NCI-H1694 treated with DMSO at 0.1 percent for 48 hours (cell line): ENCODE data around the gene PLCB2.

Source experiments
- DNase-seq: peaks from one replicate; lab custom pipeline; 2025; lab: John Stamatoyannopoulos, UW

The PLCB2 gene

DNA sequence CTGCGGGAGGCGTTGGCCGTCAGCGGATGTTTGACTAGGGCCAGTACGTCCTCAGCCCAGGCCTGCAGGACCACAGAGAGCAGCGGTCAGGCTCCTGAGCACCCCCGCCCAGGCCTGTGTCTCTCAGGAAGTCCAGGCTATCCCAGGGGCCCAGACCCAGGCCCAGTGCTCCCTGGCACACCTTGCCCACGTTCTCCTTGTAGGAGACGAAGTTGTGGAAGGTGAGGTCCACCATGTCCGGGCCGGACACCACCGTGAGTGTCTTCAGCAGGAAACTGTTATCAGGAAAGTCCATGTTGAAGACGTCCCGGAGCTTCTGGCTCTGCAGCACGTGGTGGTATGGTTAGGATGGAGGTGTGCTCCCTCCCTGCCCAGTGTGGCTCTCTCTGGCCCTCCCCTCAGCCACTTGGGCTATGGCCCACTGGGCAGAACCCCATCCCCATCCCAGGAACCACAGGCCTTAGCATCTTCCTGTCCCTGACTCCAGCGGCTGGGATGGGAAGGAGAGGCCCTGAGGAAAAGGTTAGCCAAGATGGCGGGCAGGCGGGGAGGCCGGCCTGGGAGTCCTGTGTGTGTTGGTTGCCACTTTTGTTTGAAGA is 5.3 kb downstream of the PLCB2 start:
- no peak for DNase-seq

DNA sequence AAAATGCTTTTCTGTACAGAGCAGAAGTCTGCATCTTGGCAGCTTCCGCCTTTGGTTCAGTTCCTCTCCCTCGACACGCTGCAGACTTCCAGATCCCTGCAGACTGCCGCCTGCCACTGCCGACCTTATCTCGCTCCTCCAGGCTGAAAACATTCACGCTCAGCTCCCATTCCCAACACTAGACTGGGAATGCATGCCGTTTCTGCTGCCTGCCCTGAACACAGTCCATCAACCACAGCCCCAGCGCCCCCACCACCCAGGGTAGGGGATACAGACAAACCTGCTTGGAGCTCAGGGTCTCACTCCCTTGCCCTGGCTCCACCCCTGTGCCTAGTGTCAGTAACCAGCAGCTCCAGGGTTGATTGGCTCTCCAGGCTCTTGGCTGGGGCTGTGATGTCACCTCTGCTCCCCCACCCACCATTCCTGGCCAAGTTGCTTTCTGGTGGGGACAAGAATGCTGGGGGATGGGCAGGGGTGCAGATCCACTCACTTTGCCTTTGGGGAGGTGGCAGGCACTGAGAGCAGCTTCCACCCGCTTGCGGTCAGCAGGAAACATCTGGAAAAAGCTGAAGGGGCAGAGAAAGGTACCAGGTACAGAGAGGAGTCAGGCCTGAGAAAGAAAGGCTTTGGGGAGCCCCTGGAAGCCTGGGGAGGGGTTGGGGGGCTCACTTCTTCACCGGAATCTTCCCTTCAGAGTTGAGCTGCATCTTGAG is 6.1 kb downstream of the PLCB2 start:
- DNase-seq = no peak

DNA sequence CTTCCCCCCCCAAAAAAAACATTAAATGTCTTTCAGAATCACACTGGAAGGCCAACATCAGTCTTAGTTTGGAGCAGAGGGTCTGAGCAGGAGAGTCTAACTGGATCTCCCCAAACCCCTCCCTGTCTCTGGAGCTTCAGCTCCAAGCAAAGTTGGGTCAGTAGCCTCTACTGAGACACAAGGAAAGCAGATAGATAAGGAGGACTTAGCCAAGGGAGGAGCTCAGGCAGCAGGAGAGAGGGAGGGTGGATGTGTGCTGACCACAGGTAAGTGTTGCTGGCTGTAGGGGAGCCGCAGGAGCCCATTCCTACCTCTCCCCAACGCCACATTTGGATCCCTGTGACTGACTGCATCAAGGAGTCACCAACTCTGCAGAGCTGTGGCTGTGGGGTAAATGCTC is 7.0 kb downstream of the PLCB2 start:
- no peak for DNase-seq

DNA sequence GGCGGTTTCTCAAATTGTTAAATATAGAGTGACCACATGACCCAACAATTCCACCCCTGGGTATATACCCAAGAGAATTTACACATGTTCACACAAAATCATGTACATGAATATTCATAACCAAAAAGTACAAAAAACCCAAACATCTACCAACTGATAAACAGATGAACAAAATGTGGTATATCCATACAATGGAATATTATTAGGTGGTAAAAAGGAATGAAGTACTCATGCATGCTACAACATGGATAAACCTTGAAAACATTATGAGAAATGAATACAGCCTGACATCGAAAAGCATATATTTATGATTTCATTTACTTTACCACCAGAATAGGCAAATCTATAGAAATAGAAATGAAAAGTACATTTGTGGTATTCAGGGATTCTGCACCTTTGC is 7.4 kb downstream of the PLCB2 start:
- DNase-seq = no peak

DNA sequence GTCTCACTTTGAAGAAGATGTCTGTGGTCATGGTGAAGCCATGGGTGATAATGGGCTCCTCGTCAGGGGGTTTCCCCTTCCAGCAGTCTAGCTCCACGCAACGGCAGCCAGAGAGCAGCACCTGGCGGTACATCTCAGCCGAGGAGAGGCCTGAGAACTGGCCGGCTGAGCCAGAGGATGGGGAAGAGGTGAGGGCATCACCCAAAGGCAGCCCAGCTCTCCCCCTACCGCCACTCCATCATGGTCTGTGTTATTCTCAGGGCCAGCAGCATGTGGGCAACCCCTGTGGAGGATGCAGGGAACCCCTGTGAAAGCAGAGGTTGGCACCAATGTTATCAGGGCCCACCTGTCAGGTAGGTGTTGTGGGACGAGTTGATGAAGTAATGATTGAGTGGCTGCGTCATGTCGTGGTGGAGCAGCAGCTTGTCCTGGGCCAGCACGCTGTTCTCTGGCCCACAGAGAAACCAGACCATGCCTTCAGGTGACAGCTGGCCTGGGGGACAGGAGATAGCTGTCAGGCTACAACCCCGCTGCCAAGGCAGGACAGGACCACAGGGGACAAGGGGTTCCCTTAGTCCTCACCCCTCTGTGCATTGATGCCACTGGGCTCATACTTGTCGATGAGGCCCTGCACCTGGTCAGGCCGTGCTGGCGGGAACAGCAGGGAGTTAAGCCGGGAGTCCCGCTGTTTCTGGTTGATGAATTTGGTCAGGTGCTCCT is 9.4 kb downstream of the PLCB2 start:
- no peak for DNase-seq

DNA sequence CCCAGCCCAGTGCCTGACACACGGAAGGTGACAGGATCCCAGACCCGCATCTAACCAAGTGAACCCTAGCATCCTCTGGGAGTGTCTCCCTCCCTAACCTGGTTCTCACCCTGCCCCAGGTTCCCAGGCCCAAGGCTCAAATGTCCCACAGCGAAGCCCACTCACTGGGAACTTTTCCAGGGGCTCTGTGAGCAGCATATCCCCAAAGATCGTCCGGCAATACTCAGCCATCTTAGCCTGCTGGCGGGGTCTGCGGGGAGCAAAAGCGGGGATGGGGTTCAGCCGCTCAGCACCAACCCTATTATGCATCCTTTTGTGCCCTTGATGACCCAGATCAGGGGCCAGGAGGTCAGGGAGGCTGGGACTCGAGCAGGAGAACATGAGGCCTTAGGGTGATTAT is 10.4 kb downstream of the PLCB2 start:
- no peak for DNase-seq

DNA sequence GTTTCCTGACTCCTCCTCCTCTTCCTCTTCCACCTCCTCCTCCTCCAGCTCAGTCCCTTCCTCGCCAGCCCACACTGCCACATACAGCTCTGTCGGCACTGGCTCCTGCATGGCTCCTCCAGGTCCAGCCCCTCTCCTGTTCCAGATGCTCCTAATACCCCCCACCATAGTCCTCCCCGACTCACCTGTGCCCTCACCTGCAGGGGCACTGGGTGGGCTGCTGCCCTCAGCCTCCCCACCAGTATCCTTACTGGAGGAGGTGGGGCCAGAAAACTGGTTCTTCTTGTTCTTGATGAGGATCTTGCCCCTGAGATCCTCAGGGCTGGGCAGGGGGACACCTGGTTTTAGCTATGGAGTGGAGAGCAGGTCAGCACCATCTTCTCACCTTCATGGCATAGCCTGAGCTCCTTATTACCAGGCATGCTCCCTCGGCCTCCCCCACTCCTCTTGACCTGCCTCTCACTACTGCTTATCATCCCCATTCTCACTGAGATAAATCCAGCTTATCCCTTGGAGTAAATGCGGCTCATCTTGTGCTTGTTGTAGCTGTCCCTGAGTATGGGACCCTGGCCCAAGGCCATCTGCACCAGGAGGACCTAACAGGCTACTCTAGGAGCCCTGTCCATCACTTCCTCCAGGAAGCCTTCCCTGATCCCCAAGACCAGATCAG is 11.0 kb downstream of the PLCB2 start:
- no peak for DNase-seq

DNA sequence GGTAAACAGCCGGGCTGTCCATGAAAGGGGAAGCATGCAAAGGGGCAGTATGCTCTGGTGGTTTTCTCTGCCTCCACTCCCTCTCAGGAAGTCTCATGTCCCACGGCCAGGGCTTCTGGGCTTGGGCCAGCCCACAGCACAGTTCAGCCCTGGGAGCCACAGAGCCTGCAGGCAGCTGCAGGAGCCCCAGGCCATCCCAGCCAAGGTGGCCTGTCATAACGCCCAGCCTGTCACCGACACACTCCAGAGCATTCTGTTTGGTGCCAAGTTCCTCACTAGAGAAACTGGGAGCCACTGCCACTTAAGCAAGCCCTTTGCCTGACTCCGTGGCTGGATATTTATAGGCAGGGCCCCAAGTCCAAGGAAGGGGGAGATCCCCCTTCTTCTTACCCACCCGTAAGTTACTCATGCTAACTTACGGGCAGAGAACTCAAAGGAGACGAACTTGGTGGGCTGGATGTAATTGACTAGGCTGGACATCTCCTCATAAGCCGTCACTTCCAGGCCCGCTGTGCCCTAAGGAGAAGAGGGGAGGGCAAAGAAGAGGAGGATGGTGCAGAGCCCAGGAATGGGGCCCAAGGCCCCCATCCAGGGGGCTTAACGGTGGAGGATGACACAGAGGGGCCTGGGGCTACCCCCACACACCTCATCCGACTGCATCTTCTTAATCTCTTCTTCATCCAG is 11.7 kb downstream of the PLCB2 start:
- DNase-seq = no peak

DNA sequence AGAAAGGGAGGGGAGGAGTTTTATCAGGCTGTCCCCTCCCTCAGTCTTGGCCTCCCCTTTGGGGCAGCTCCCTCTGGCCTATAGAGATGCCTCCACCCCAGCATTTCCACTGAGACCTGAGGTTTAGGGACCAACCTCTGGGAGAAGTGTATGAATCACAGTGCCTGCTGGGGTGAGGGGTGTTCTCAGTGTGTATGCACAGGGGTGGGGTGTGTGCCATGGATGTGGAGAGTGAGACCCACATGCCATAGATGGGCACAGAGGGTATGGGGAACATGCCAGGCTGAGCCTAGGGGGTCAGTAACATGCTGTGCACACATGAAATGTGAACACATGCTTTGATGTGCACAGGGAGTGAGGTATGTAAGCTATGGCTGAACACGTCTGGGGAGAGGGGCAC is 12.4 kb downstream of the PLCB2 start:
- no peak for DNase-seq

DNA sequence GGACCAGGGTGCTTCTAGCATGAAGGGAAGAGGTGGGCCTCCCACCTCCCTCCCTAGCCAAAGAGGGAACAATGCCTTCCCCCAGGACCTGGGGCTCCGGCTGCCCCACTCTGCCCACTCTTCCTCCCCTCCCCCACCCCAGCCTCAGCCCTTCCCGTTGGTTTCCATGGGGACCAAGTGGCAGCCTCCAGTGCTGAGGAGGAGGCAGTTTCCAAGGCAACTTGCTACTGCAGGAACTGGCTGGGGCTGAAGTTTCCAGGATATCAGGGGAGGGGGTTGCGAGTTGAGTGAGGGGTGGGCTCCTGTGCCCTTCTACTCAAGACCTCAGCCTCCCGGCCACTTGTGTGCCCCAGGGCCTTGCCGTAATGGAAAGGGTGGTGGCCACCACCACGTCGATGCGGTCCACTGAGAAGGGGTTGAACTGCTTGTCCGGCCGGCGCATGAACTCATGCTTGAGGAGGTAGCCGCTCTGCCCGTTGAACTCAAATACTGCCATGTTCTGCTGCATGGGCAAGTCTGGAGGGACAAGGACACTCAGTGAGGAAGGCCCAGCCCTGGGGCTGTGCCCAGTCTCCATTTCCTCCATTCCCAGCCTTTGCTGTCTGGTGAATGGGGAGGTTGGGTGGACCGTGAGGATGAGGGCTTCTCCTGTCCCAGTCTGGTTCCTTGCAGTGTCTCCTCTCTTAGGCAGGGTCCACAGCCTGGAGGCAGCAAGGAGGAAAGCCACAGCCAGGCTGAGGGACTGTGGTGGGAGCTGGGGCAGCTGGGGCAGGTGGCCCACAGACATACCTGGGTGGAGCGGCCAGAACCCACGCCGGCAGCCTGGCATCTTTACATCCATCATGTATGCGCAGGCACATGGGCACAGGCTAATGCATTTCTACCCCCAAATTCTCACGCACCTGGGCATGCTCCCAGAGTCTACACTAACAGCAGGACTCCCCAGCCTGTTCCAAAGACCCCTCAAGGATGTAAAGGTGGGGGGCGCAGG is 13.5 kb downstream of the PLCB2 start:
- DNase-seq = no peak

DNA sequence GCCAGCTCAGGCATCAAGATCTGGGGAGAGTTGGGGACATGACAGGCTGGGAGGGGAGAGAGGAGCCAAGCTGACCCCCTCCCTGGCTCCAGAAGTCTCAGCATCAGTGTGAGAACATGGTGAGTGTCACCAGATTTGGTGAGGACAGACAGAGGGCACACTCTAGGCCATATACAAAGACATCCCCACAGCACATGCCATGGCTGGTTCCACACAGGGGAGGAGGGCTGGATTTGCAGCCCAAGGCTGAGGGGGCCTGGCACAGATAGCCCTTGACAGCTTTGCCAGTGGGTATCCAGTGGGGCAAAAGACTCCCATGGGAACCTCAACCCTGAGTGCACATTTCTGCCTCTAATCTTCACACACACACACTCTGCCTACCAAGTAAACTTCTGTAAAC is 14.7 kb downstream of the PLCB2 start:
- no peak for DNase-seq

DNA sequence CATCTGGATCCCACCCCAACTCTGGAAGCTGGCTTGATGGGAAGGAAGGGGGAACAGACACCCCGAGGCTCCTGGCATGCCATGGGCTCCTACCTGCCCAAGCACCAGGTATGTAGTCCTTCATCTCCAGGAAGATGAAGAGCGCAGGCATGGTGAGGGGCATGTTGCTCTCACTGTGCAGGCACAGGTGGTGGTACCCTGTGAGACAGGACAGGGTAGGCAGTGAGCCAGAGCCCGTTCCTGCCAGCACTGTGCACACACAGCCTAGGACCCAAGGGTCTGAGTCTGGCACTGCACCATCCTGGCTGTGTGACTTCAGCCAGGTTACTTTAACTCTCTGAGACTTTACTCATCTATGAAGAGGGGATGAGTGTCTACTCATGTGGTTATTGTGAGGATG is 15.5 kb downstream of the PLCB2 start:
- no peak for DNase-seq

DNA sequence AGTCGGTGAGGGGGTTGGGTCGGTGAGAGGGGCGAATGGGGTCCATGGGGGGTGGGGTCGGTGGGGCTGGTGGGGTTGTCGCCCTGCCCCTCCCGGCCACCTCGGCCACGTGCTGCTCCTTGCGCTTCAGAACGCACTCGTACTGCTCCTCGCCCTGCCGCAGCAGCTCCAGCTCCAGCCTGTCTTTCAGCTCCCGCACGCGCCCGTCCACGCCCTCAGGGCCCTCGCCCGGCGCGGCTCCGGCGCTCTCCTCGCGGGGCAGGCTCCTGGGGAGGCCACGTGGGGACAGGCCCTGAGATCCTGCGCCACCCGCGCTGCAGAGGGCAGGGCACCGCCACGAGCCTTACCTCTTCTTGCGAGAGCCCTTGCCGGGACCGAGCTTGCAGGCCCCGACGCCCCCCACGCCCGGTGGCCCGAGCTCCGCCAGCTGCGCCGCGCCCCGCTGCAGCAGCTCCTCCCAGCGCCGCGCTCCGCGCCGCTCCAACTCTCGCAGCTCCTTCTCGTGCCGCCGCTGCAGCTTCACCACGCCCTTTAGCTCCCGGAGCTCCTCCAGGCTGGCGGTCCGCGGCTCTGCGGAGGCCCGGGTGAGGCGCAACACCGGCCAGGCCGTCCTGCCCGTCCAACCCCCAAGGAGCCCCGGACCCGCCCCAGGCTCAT is 16.7 kb downstream of the PLCB2 start:
- DNase-seq = no peak

DNA sequence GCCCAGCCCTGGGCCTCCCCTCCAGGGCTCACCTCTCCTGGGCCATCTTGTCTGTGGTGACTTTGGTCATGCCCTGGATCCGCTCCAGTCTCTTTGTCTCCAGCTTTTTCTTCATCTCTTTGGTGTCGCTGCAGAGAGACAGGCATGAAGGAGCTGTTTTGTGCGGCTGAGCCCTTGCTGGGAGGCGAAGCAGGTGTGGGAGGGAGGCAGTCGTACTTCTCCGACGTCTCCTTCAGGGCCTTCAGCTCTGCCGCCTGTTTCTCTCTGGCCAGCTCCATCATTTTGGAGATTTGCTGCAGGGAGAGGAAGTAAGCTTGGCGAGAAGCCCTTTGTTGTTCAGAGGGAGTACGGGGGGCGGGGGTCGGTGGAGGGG is 17.2 kb downstream of the PLCB2 start:
- DNase-seq = no peak

DNA sequence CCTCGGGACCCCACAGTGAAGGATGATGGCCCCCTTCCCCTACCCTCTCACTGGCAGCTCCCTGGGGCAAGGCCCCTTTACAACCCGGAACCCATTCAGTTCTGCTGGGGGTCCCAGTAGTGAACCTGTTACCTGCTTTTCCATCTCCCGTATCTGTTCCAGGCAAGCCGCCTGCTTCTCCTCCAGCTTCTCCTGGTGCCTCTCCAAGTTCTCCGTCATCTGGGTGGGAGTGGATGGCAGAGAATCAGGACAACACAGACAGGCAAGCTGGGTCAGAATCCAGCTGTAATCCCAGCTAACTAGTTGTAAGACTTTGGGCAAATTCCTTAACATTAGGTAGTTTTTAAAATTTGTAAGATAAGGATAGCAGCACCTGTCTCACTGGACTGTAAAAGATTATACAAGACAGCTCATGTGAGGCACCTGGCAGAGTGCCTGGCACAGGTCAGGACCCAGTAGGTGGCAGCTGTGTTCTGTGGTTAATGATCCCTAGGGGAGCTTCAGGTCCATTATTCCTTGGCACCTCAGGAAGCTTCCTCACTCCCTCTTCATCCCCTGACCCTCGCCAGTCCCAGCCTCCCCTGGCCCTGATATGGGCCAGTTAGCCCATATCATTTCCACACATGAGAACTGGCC is 18.5 kb downstream of the PLCB2 start:
- DNase-seq = no peak

DNA sequence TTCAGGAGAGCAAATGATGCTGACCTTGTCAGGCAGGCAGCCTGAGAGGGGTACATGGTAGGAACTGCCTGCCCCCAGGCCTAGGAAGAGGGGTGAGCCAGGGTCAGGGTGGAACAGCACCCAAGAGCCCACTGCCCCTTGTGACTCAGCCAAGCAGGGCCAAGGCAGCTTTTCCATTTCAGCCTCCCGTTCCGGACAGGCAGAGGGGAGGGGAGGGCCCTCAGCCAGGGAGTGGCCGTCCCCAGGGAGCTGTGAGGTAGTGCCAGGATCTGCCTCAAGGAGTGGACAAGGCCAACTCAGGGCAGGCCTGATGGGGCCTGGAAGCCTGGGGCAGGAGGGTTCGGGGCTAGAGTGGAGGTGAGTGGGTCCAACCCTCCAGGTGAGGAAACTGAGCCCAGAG is 19.8 kb downstream of the PLCB2 start:
- no peak for DNase-seq

DNA sequence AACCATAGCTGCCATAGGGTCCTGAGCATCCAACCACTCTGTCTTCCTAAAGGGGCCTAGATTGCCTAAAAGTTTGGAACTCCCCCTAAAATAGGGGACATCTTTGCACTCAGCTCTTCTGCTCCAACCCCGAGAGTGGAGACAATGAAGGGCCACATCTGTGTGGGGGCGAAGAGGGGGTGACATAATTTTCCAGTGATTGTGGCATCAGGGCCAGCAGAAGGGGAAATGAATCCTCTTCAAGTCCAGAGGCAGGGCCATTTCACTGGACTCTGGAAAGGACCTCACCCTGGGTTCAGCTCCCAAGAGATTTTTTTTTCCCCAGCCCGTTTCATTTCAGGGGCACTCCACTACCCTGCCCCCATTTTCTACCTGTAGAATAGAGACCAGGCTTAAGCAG is 20.2 kb downstream of the PLCB2 start:
- no peak for DNase-seq

DNA sequence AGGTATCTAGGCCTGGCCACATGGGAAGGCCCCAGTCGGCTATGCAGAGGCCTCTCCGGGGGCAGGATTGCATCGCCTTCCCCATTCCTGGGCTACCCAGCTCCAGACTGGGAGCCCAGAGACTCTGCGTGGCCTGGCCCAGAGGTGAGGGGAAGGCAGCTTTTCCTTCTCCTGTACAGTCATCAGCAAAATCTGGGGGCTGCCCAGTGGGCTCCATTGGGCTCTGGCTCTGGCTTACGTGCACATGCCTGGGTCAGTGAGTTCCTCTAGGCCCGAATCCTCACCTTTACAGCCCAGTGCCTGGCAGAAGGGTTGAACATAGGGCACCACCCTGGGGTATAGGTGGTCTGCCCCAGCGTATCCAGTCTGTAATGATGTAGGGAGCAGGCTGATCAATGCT is 20.9 kb downstream of the PLCB2 start:
- no peak for DNase-seq

DNA sequence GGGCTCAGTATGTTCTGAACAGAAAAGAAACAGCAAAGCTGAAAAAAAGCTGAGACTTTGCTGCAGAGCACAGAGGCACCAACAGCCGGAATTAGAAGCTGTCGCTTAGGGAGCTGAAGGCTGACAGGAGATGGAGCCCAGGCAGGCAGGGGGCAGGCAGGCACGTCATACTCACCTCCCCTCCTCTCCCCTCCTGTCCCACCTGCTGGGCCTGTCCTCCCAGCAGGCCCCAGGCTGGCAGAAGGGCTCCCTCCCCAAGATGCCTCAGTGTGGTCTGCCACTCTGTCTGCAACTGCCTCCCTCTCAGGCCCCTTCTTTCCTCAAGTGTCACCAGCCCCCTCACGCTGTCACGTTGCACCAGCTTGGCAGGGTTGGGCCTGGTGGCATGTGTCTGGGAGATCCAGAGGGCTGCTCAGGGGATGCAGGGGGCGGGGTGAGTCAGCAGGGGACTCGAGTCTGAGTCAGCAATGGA is 21.6 kb downstream of the PLCB2 start:
- no peak for DNase-seq

DNA sequence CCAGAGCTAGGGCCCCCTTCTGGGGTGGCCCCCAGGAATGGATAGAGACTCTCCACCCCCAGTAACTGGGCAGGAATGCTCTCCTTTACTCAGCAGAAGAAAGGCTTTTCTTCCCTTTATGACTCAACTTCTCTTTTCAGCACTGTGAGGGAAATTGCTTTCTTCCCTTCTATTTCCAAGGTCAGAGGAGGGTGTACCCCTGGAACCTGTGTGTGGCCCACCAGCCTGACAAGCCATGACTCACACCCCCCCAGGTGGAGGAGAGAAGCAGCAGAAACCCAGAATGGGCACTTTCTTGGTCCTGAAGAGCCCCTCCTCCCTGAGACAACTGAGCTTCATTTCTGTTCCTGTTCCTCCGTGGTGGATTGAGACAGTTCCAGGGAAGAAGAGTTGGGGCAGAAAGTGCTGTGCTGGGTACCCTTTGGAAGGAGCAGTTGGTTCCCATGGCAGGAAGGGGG is 22.2 kb downstream of the PLCB2 start:
- no peak for DNase-seq
